Erythroblast (primary cell): Measurements from ENCODE around the gene CCDC152.

ENCODE experiments used
- DNase-seq, 2 experiments: peaks; one replicate each; lab custom pipeline; 2025; lab: John Stamatoyannopoulos, UW
- GATA1 ChIP-seq: IDR thresholded peaks from 2 replicates; pipeline ENCODE4 v1.6.1; 2011; ENCODE audit warnings: low read depth, mild to moderate bottlenecking, control low read depth, low read length, moderate library complexity
- POLR2A ChIP-seq: IDR thresholded peaks from 2 replicates; pipeline ENCODE4 v1.6.1; 2011; ENCODE audit warnings: mild to moderate bottlenecking, low read length

The CCDC152 gene

DNA sequence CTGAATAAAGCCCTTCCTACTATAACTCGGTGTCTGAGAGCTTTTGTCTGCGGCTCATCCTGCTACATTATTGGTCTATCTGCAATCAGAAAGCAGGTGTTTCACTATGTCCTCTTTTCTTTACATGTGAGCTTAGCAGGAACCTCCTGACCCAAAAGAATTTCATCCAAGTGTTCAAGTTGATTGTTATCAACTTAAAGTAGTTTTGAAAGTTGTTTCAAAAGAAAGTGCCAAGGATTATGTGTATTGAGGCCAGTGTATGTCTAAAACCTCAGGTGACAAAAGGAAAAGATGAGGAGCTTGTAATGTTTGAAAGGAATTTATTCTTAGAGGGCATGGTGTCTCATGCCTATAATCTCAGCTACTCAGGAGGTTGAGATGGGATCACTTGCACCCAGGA, 63.1 kb downstream of the CCDC152 start:
- DNase-seq = no peak
- TF ChIP-seq POLR2A (no peak), GATA1 (no peak)

DNA sequence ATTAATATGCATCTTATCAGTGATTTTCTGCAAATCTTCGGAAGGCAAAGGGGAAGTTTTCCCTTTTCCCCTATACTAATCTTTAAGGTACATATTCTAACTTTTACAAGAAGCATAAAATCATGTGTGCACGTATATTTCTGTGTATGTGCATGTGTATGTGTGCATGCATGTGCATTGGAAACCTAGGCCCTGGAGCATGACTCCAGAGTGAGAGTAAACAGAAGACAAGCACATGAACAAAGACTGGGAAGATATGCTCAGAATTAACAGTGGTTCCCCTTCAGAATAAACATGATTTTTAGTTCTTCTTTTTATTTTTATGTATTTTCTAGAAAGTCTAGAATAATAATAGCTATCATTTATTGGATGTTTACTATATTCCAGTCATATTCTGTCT, 65.9 kb downstream of the CCDC152 start:
- no peak for TF ChIP-seq GATA1
- no peak for TF ChIP-seq POLR2A
- DNase-seq = no peak

DNA sequence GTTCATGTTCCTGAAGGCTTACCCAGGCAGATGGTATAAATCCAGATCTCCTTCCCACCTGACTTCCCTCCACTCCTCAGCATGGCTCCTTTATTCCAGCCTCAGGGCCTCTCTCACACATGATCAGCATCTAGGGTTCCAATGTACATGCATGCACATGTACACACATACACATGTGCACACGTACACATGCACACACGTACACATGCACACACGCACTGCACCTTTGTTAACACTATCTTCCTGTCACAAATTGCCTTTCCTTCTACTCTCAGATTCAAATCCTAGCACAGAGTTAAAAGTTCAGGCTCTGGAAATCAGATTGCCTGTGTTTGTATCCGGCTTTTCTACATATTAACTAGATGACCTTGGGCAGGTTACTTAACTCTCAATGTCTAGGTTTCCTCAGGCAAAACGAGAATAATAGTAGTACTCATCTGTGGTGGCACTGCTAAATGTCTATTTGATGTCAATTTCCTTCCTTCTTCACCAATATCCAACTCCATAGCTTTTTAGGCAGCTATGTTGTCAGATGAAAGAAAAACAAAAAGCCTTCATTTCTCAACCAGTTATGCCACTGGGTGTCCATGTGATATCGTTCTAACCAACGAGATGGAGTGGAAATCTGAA, 67.8 kb downstream of the CCDC152 start:
- DNase-seq = no peak
- TF ChIP-seq GATA1 (no peak), POLR2A (no peak)

DNA sequence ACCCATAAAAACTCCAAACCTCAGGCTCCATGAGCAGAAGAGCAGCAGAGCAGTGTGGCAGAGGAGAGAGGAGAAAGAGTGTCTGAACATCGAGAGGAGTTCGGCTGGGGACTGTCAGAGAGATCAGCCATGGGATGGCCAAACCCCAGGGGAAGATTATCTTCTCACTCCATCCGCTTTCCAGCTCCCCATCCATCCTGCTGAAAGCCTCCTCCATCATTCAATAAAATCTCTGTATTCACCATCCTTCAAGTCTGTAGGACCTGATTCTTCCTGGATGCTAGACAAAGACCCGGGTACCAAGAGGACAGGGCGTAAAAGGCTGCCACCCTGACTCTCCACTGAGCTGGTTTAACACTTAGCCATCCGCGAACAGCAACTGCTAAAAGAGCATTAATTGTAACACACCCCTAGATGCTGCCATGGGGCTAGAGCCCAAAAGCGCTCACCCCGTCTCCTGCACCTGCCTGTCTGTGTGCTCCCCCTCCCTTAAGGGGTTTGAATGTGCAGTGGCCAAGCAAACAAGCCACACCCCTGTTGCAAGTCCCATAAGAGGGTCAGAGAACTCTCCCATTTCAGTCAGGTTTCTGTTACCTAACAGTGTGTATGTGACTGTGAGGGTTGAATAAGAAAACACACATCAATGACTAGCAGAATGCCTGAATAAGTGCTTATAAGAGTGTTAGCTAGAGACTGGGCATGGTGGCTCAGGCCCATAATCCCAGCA, 69.0 kb downstream of the CCDC152 start:
- no peak for DNase-seq
- TF ChIP-seq GATA1 = no peak
- TF ChIP-seq POLR2A = no peak

DNA sequence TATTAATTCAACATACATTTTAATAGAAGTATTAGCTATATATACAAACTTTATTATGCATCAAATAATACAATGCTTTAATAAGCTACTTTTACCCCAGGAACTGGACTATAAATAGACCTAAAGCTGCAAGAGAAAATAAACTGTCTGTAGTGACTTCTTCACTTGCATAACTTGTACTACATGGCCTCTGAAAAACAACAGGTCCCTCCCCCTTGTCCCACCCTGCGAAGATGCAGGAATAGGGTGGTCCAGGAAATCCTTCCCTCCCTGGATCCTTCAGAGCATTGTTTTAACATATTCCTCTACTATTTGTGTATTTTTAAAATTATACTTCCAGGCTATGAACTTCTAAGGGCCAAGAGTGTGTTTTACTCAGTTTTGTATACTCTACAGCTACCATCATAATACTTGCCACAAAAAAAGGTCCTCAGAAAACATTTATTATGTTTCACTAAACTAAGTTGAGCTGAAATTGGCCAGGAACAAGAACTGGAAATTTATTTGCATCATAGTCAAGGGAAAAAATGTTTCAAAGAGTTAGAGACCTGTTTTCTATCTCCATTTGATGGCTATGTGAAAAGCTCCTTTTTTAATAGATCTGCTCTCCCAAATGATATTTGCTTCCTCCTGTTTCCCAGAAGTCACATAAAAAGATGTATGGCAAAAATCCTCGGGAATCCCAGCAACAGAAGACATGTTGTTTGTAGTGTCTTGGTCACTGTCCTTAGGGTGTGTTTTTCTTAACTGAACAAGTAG, 70.3 kb downstream of the CCDC152 start:
- no peak for TF ChIP-seq GATA1
- TF ChIP-seq POLR2A = no peak
- no peak for DNase-seq

DNA sequence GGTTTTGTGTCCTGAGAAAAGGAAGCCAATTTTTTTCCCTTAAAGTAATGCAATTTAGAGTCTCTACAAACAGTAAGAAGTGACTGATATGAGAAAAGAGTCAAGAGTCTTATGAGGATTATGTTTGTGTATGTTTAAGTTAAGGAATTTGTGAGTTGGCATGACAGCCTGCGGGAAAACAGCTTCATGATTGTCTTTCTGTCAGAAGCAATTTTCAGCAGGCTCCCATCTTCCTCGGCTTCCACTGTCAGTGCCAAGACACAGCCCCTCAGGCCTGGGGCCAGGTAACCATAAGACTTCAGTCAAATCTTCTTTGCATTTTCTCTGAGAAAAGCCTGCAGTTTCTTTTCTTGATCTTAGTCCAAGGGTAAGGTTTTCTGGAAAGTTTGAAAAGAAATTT, 72.1 kb downstream of the CCDC152 start:
- DNase-seq = no peak
- TF ChIP-seq GATA1 (no peak), POLR2A (no peak)

DNA sequence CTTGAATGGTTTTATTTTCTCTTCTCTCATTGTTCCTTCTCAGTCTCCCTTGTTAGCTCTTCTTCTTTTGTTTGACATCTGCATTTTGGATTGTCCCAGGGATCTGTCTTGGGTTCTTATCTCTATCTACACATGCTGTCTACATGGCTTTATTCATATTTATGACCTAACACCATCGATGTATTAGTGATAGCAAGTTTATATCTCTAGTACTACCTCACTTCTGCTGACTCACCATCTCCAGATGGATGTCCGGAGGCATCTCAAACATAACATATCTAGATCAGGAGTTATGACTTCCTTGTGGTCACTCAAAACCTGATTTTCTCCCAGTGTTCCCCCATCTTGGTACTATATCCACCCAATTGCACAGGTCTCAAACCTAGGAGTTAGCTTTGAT, 74.3 kb downstream of the CCDC152 start:
- TF ChIP-seq GATA1 (no peak), POLR2A (no peak)
- DNase-seq = no peak

DNA sequence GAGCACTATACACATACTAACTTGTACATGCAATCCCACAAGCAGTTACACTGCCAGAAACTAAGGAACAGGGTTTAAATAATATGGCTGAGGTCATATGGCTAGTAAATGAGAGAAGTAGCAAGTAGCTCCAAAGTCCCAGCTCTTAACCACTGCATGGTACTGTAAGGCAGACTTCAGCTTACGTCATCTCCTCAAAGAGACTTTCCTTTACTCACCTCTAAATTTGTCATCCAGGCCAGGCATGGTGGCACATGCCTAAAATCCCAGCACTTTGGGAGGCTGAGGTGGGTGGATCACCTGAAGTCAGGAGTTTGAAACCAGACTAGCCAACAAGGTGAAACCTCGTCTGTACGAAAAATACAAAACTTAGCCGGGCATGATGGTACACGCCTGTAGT, 75.4 kb downstream of the CCDC152 start:
- TF ChIP-seq GATA1 (no peak), POLR2A (no peak)
- DNase-seq = no peak

DNA sequence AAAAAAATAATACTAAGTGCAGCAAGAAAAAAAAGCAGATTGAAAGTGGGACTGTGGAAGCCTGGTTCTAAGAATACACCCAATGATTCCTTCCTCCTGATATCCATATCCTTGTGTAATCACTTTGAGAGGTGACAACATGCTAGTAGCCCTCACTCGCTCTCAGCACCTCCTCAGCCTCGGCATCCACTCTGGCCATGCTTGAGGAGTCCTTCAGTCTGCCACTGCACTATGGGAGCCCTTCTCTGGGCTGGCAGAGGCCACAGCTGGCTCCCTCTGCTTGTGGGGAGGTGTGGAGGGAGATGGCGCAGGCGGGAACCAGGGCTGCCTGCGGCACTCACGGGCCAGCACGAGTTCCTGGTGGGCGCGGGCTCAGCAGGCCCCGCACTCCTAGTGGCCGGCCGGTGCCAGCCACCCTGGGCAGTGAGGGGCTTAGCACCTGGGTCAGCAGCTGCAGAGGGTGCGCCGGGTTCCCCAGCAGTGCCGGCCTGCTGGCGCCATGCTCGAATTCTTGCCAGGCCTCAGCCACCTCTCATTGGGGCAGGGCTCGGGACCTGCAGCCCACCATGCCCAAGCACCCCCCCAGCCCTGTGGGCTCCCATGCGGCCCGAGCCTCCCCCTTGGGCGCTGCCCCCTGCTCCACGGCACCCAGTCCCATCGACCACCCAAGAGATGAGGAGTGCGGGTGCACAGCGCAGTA, 79.6 kb downstream of the CCDC152 start:
- TF ChIP-seq GATA1 (no peak), POLR2A (no peak)
- no peak for DNase-seq

DNA sequence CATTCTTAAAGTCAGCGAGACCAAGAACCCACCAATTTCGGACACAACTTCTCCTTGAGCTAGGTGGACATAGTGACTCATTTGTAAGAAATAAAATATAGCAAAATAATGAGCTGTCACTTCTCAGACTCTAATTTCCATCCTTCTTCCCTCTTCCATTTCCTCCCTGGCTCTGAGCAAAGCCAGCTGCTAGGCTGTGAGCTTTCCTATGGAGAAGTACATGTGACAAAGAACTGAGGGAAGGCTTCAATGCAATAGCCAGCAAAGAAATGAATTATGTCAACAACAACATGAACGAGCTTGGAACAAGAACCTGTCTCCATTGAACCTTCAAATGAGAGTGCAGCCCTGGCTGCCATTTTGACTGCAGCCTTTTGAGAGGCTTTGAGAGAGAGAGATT, 81.0 kb downstream of the CCDC152 start:
- TF ChIP-seq GATA1 (no peak), POLR2A (no peak)
- DNase-seq = no peak

DNA sequence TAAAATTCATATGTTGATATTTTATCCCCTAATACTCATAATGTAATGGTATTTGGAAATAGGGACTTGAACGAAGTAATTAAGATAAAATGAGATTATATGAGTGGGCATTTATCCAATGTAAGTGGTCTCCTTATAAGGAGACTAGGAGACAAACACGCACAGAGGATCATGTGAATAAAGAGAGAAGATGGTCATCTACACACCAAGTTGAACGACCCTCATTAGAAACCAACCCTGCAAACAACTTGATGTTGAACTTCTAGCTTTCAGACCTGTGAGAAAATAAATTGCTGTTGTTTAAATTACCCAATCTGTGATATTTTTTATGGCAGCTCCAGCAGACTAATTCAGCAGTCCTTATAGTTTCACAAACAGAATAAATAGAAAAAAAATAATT, 82.6 kb downstream of the CCDC152 start:
- TF ChIP-seq POLR2A (no peak), GATA1 (no peak)

DNA sequence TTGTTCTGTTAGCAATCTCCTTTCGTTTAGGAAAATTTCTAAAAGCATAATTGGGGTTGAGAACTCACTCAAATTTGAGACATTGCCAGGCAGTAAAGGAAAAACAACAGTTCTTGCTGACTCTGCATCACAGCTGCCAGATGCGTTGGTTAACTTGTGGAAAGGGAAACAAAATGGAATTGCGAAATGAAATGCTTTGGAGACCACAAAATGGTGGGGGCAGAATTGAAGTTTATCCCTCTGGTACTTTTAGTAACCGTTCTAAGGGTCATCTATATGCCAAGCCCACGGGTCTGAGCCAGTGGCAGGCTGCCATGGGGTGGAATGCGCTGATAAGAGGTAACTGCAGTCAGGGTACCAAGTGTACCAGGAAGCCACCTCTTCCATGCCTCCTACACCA, 83.7 kb downstream of the CCDC152 start:
- no peak for TF ChIP-seq GATA1
- no peak for TF ChIP-seq POLR2A
- no peak for DNase-seq

More for the DNA sequence above, 82.6 kb downstream of the CCDC152 start:
- DNase-seq = no peak

DNA sequence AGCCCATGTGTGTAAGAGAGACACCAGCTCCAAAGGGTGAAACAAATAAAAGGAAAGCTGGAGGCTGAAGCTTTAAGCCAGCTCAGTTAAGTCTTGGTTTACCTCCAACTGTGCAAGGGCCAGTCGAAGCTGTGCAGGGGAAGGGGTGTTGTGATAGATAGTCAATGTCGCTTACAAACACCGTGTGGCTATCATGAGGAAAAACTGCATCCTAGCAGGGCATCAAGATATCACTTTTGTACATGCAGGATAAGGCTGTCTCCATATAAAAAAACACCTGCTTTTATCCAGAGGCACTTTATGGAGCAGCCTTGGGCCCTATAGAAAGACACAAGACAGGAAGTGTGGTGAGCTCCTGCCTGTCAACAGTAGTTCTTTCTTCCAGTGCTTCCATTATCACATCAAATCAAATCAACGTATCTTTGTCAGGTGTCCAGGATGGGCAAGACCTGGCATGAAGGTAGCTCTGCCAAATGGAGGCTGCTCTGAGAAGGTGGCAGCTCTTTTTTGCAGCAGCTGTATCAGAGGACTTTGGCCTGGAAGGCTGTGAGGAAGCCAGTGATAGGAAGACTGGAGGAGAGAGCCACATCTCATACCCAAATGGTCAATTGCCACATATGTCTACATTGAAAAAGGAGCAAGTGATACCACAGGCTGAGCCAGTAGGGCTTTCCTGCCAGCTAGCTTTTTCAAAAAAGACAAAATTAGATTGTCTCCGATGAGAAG, 84.4 kb downstream of the CCDC152 start:
- no peak for DNase-seq
- TF ChIP-seq GATA1 = no peak
